Spleen (tissue), 7 donors: Measurements from ENCODE around the gene PEAR1.

ENCODE experiments used
- POLR2A ChIP-seq, 3 donors: fragments of 450-650 bp; IDR thresholded peaks; one replicate each; pipeline ENCODE4 v1.5.1; 2017; ENCODE audit warnings: antibody characterized with exemption in 3 of 3, mild to moderate bottlenecking in 1 of 3
- POLR2AphosphoS5 ChIP-seq, 3 donors: sonication (generic); formaldehyde crosslinking; IDR thresholded peaks; one replicate each; pipeline ENCODE4 v1.5.1; 2017; ENCODE audit warnings: antibody characterized with exemption in 3 of 3
- TF ChIP-seq, protein P1 (sequence below), 11 experiments: fragments of 200-600 bp in 7 of 11; fragments of 450-650 bp in 4 of 11; sonication (generic) in 4 of 11; IDR thresholded peaks in 8 of 11; conservative IDR thresholded peaks in 3 of 11; 1 replicate in 7 of 11; 2 replicates in 4 of 11; pipeline versions ENCODE4 v1.4.0 to v1.8.0; 2016 to 2021; ENCODE audit warnings: antibody characterized with exemption in 11 of 11, inconsistent platforms in 4 of 11, mild to moderate bottlenecking in 1 of 11
- donor health status: DM: no; HTN: no; CAD: no; lungs with moderate emphysema.
- donor health status: DM: no; HTN: no; CAD: no.
- donor health status: DM: no; HTN: no; CAD: no.

GRCh38 chr1:156912310-156912709, 18.8 kb downstream of the PEAR1 start:
- TF ChIP-seq, protein P1, sequence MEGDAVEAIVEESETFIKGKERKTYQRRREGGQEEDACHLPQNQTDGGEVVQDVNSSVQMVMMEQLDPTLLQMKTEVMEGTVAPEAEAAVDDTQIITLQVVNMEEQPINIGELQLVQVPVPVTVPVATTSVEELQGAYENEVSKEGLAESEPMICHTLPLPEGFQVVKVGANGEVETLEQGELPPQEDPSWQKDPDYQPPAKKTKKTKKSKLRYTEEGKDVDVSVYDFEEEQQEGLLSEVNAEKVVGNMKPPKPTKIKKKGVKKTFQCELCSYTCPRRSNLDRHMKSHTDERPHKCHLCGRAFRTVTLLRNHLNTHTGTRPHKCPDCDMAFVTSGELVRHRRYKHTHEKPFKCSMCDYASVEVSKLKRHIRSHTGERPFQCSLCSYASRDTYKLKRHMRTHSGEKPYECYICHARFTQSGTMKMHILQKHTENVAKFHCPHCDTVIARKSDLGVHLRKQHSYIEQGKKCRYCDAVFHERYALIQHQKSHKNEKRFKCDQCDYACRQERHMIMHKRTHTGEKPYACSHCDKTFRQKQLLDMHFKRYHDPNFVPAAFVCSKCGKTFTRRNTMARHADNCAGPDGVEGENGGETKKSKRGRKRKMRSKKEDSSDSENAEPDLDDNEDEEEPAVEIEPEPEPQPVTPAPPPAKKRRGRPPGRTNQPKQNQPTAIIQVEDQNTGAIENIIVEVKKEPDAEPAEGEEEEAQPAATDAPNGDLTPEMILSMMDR (IDR thresholded peaks at IDR 0.05 in 8 of 11, conservative IDR thresholded peaks at IDR 0.05 in 3 of 11), result no peak
- no peak for TF ChIP-seq POLR2A (IDR thresholded peaks at IDR 0.05)
- TF ChIP-seq POLR2AphosphoS5 (IDR thresholded peaks at IDR 0.05), result no peak
